Activated CD8-positive, alpha-beta memory T cell treated with anti-CD3 and anti-CD28 coated beads for 4 hours (primary cell): ENCODE measurements around the gene CSNK1A1.
"Not testable (repeated sequence)": the region's sequence is repeated elsewhere in the genome, so short reads cannot be mapped to it uniquely, and the experiment has no call there.

Experiments
- DNase-seq, 2 donors: peaks; one replicate each; pipeline ENCODE4 v3.0.0-alpha.2; 2020; ENCODE audit warnings: low read depth in 2 of 2

Gene CSNK1A1

DNA sequence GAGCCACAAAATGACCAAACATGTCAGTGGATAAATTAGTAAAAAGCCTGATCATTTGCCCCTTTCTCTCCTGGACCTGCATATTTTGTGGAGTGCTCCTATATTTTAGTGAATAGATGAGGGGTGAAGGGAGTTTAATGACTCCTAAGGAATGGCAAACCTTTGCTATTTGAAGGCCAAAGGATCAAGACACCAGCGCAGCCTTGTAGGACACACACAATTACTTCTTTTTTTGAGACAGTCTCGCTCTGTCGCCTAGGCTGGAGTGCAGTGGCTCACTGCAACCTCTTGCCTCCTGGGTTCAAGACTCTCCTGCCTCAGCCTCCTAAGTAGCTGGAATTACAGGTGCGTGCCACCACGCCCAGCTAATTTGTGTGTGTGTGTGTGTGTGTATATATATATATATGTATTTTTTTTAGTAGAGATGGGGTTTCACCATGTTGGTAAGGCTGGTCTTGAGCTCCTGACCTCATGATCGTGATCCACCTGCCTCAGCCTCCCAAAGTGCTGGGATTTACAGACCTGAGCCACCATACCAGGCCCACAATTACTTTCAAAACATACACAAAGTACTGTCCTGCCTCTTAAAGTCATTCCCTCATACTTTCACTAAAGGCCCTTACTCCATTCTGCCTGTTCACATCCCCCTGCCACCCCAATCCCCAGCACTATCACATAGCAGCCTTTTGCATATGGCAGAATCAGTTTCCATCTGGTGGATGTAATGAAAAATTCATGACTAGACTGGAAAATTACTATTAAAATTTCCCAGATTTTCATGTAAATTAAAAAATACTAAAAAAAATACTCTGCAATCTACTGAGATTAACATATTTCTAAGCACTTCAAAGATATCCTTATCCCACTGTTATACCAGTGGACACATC lies 60.4 kb downstream of the CSNK1A1 start:
- no peak for DNase-seq

DNA sequence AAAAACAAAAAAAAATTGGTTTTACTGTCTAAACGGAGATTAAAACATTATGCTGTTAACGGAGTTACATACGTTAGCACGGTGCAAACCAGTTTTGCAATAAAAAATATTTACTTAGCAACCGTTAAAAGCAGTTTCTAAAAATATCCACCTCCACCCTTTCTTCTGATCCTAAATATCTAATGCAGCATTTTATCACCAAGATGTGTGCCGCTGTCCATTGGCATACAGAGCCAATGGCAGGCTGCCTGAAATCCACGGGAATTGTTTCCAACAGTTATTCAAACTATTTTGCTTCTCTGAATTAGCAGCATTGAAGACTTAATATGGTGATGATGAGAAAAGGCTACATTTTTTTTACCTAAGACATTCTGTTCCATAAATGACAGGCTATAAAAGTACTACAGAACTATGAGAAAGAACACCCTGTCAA lies 61.6 kb downstream of the CSNK1A1 start:
- DNase-seq: no peak

- DNase-seq: no peak
Measured at GRCh38 chr5:149488645-149489306, 62.5 kb downstream of the CSNK1A1 start.

DNA sequence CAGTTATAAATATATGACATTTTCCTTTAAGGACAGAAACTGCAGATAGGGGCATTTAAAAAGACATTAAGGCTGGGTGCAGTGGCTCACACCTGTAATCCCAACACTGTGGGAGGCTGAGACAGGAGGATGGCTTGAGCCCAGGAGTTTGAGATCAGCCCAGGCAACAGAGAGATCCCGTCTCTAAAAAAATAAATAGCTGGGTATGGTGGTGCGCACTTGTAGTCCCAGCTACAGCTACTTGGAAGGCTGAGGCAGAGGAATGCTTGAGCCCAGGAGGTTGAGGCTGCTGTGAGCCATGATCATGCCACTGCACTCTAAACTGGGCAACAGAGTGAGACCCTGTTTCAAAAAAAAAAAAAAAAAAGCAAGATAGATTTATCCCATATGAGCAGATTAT lies 63.6 kb downstream of the CSNK1A1 start:
- no peak for DNase-seq

- no peak for DNase-seq
Measured at GRCh38 chr5:149486726-149487635, 64.3 kb downstream of the CSNK1A1 start.

- no peak for DNase-seq
Measured at GRCh38 chr5:149485655-149486615, 65.3 kb downstream of the CSNK1A1 start.

DNA sequence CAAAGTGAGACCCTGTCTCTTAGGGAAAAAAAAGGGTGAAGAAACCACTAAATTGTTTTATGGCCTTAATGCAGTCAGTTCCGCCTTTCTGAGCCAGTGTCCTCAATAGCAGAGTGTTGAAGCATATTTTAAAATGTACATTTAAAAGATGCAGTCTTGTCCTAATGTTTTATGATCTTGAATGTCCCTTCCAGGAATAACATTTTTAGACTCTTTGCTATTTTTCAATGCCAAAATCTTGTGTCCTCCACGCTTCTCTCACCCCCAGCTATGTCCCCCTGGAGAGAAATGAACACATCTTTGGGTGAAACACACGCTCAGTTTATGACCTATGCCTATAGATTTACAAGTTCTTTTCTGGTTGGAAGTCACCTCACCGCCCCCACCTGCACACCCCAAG lies 69.8 kb downstream of the CSNK1A1 start:
- DNase-seq: no peak

GRCh38 chr5:149478761-149479160 lies 72.5 kb downstream of the CSNK1A1 start:
- no peak for DNase-seq

- DNase-seq: no peak
Measured at GRCh38 chr5:149475777-149476176, 75.5 kb downstream of the CSNK1A1 start.

GRCh38 chr5:149474198-149474597 lies 77.0 kb downstream of the CSNK1A1 start:
- DNase-seq: no peak

- no peak for DNase-seq
Measured at GRCh38 chr5:149473441-149473840, 77.8 kb downstream of the CSNK1A1 start.

- no peak for DNase-seq
Measured at GRCh38 chr5:149472399-149472798, 78.8 kb downstream of the CSNK1A1 start.

DNA sequence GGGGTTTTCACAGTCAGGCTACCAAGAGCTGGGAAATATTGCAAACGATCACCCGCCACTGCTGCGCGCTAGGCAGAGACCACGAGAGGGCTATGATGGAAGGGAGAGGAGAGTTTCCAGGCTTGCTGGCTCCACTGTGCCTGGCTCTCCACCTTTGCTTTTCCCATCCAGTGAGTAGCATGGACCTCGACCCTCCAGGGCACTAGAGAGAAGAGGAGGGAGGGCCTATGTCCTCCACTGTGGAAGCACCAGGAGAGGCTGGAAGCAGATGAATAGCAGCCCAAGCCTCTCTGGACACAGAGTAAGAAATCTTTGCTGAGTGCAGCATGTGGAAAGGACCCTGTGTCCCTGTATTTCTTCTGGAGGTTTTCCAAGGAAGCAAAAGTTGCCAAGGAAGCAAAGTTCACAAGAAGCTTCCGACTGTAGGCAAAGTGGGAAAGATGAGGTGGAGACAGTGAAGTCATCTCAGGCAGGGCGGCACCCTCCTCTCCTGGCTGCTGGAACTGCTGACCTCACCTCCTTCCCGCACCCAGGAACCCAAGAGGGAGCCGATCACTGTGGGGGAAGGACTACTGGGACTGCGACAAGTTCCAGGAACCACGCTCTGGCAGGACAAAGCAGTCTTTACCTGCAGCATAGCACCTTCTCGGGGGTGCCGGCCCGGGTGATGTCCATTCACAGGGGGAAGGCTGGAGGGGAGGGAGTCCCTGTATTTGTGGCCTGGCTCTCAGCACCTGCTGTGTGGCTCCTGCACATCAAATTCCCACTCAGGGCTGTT lies 79.6 kb downstream of the CSNK1A1 start:
- no peak for DNase-seq

GRCh38 chr5:149470942-149471341 lies 80.3 kb downstream of the CSNK1A1 start:
- DNase-seq: no peak

GRCh38 chr5:149466457-149466972 lies 84.7 kb downstream of the CSNK1A1 start:
- no peak for DNase-seq

- no peak for DNase-seq
Measured at GRCh38 chr5:149464796-149465489, 86.3 kb downstream of the CSNK1A1 start.

DNA sequence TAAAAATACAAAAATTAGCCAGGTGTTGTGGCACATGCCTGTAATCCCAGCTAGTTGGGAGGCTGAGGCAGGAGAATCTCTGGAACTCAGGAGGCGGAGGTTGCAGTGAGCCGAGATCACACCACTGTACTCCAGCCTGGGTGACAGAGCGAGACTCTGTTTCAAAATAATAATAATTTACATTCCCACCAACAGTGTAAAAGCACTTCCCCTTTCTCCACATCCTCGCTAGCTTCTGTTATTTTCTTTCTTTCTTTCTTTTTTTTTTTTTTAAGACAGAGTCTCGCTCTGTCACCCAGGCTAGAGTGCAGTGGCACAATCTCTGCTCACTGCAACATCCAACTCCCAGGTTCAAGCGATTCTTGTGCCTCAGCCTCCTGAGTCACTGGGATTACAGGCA lies 89.3 kb downstream of the CSNK1A1 start:
- not testable (repeated sequence) for DNase-seq

- DNase-seq: no peak
Measured at GRCh38 chr5:149459891-149460290, 91.3 kb downstream of the CSNK1A1 start.

- DNase-seq: no peak
Measured at GRCh38 chr5:149457393-149457763, 93.9 kb downstream of the CSNK1A1 start.
